IMR-90 (cell line): ENCODE measurements around the gene NRXN2. TPM values are rescaled to one million over a fixed set of nuclear protein-coding genes. Genes with fewer than 3 reads are reported as not detected.

ENCODE experiments used
- ATAC-seq: fragments of 200-7000 bp; cut with Tn5 transposase; 2 replicates; pipeline ENCODE4 v1.9.1; 2020; ENCODE audit warnings: low read depth, mild to moderate bottlenecking, moderate library complexity
- BruUV-seq: library from RNA; stranded (reverse); fragments of 400-500 nt; replicated peaks from 2 replicates; lab custom pipeline; 2021; lab: Mats Ljungman, UMichigan
- CTCF ChIA-PET: fragments of 300-600 bp; formaldehyde crosslinking; extraction: SDS; loops from one replicate; lab custom pipeline; 2021; ENCODE audit warnings: antibody characterized with exemption; lab: Yijun Ruan, JAX
- POLR2A ChIA-PET: fragments of 300-600 bp; sonication (Branson Sonifier 250); formaldehyde crosslinking; loops from one replicate; lab custom pipeline; 2022; ENCODE audit warnings: antibody characterized with exemption; ENCODE audit not compliant: unreplicated experiment; lab: Charles Lee
- DNase-seq: peaks from one replicate; pipeline ENCODE4 v3.0.0; 2013
- H2AFZ ChIP-seq: replicated peaks from 2 replicates; pipeline ENCODE3; 2013; ENCODE audit warnings: low read length, mild to moderate bottlenecking; ENCODE audit not compliant: poor library complexity
- H2AK5ac ChIP-seq: 2 replicates; pipeline ENCODE4 v1.6.1; 2013; ENCODE audit warnings: low read depth, low read length, inconsistent platforms
- H2AK9ac ChIP-seq: replicated peaks from 2 replicates; pipeline ENCODE3; 2013; ENCODE audit warnings: mild to moderate bottlenecking, low read depth, low read length, moderate library complexity; ENCODE audit not compliant: poor library complexity
- H2BK120ac ChIP-seq: 2 replicates; pipeline ENCODE4 v1.6.1; 2013; ENCODE audit warnings: low read depth, low read length, inconsistent platforms
- H2BK15ac ChIP-seq: 3 replicates; pipeline ENCODE4 v1.6.1; 2013; ENCODE audit warnings: low read depth, low read length, inconsistent platforms
- H2BK20ac ChIP-seq: 2 replicates; pipeline ENCODE4 v1.6.1; 2013; ENCODE audit warnings: low read depth, mild to moderate bottlenecking, inconsistent platforms, low read length, moderate library complexity
- H2BK5ac ChIP-seq: 2 replicates; pipeline ENCODE4 v1.6.1; 2013; ENCODE audit warnings: mild to moderate bottlenecking, low read depth, low read length, inconsistent platforms; ENCODE audit not compliant: poor library complexity, severe bottlenecking
- H3K14ac ChIP-seq: replicated peaks from 2 replicates; pipeline ENCODE4 v1.6.1; 2013; ENCODE audit warnings: low read depth, low read length, inconsistent platforms
- H3K18ac ChIP-seq: 2 replicates; pipeline ENCODE4 v1.6.1; 2013; ENCODE audit warnings: low read depth, low read length, control low read depth
- H3K23ac ChIP-seq: 2 replicates; pipeline ENCODE4 v1.6.1; 2013; ENCODE audit warnings: low read depth, low read length, inconsistent platforms
- H3K27ac ChIP-seq: 2 replicates; pipeline ENCODE4 v1.5.1; 2013; ENCODE audit warnings: mild to moderate bottlenecking, control low read depth, low read length; ENCODE audit not compliant: insufficient read depth
- H3K27me3 ChIP-seq: 2 replicates; pipeline ENCODE4 v1.6.1; 2013; ENCODE audit warnings: low read length; ENCODE audit not compliant: control insufficient read depth, insufficient read depth
- H3K36me3 ChIP-seq: 2 replicates; pipeline ENCODE4 v1.6.1; 2013; ENCODE audit warnings: low read length, mixed read lengths; ENCODE audit not compliant: control insufficient read depth, insufficient read depth
- H3K4ac ChIP-seq: 2 replicates; pipeline ENCODE4 v1.6.1; 2013; ENCODE audit warnings: low read depth, low read length, inconsistent platforms
- H3K4me1 ChIP-seq: 2 replicates; pipeline ENCODE4 v1.6.1; 2013; ENCODE audit warnings: low read length, mixed read lengths; ENCODE audit not compliant: control insufficient read depth, insufficient read depth
- H3K4me2 ChIP-seq: 2 replicates; pipeline ENCODE4 v1.6.1; 2013; ENCODE audit warnings: low read depth, mild to moderate bottlenecking, control low read depth, low read length, moderate library complexity
- H3K4me3 ChIP-seq: 2 replicates; pipeline ENCODE4 v1.5.1; 2013; ENCODE audit warnings: low read depth, mild to moderate bottlenecking, control low read depth, low read length, moderate library complexity; ENCODE audit not compliant: insufficient read depth
- H3K56ac ChIP-seq: 2 replicates; pipeline ENCODE4 v1.6.1; 2013; ENCODE audit warnings: low read length, inconsistent platforms; ENCODE audit not compliant: insufficient read depth; ENCODE audit errors: extremely low read depth
- H3K79me1 ChIP-seq, 2 experiments: 2 replicates each; pipeline ENCODE4 v1.6.1; 2013; ENCODE audit warnings: low read length in 2 of 2, inconsistent platforms in 1 of 2, low read depth in 1 of 2
- H3K9ac ChIP-seq: 2 replicates; pipeline ENCODE4 v1.6.1; 2013; ENCODE audit warnings: low read depth, low read length, control low read depth
- H3K9me1 ChIP-seq: 2 replicates; pipeline ENCODE4 v1.6.1; 2013; ENCODE audit warnings: low read length, inconsistent platforms; ENCODE audit not compliant: insufficient read depth
- H3K9me3 ChIP-seq: 2 replicates; pipeline ENCODE4 v1.6.1; 2013; ENCODE audit warnings: low read length; ENCODE audit not compliant: control insufficient read depth, insufficient read depth
- H4K20me1 ChIP-seq: 2 replicates; pipeline ENCODE4 v1.6.1; 2013; ENCODE audit warnings: low read length, inconsistent platforms; ENCODE audit not compliant: insufficient read depth
- H4K5ac ChIP-seq: 2 replicates; pipeline ENCODE4 v1.6.1; 2013; ENCODE audit warnings: mild to moderate bottlenecking, low read depth, low read length, control low read depth
- H4K8ac ChIP-seq, 2 experiments: 2 replicates each; pipeline ENCODE4 v1.6.1; 2013; ENCODE audit warnings: low read depth in 2 of 2, low read length in 2 of 2, control low read depth in 1 of 2, inconsistent platforms in 1 of 2
- H4K91ac ChIP-seq: 2 replicates; pipeline ENCODE4 v1.6.1; 2013; ENCODE audit warnings: low read depth, low read length, inconsistent platforms; ENCODE audit not compliant: insufficient read depth
- BHLHE40 ChIP-seq: fragments of 150-350 bp; IDR thresholded peaks from 2 replicates; pipeline ENCODE4 v1.6.1; 2016; ENCODE audit warnings: mild to moderate bottlenecking, low read depth, low read length
- CEBPB ChIP-seq: IDR thresholded peaks from 2 replicates; pipeline ENCODE4 v1.6.1; 2012; ENCODE audit warnings: low read depth, low read length, improper control_type of control experiment
- CHD1 ChIP-seq: IDR thresholded peaks from 2 replicates; pipeline ENCODE4 v1.6.1; 2012; ENCODE audit warnings: low read depth, low read length, improper control_type of control experiment
- ELK1 ChIP-seq: fragments of 150-350 bp; IDR thresholded peaks from 2 replicates; pipeline ENCODE4 v1.6.1; 2016; ENCODE audit warnings: low read depth, mild to moderate bottlenecking, low read length, moderate library complexity, borderline replicate concordance
- FOS ChIP-seq: fragments of 150-350 bp; IDR thresholded peaks from 2 replicates; pipeline ENCODE4 v1.6.1; 2016; ENCODE audit warnings: low read depth, low read length
- MAFK ChIP-seq: IDR thresholded peaks from 2 replicates; pipeline ENCODE4 v1.6.1; 2012; ENCODE audit warnings: low read depth, low read length, improper control_type of control experiment
- MAZ ChIP-seq: IDR thresholded peaks from 2 replicates; pipeline ENCODE4 v1.6.1; 2012; ENCODE audit warnings: low read depth, mild to moderate bottlenecking, low read length, improper control_type of control experiment, moderate library complexity, borderline replicate concordance
- MXI1 ChIP-seq: IDR thresholded peaks from 2 replicates; pipeline ENCODE4 v1.6.1; 2012; ENCODE audit warnings: low read depth, mild to moderate bottlenecking, low read length, moderate library complexity, borderline replicate concordance
- NFE2L2 ChIP-seq: fragments of 150-350 bp; IDR thresholded peaks from 2 replicates; pipeline ENCODE4 v1.6.1; 2016; ENCODE audit warnings: low read depth, mild to moderate bottlenecking, low read length
- POLR2A ChIP-seq: IDR thresholded peaks from 2 replicates; pipeline ENCODE4 v1.6.1; 2012; ENCODE audit warnings: mild to moderate bottlenecking, low read depth, low read length
- RAD21 ChIP-seq: IDR thresholded peaks from 2 replicates; pipeline ENCODE4 v1.6.1; 2012; ENCODE audit warnings: low read length, improper control_type of control experiment
- RCOR1 ChIP-seq: IDR thresholded peaks from 2 replicates; pipeline ENCODE4 v1.6.1; 2012; ENCODE audit warnings: mild to moderate bottlenecking, low read length, improper control_type of control experiment; ENCODE audit not compliant: insufficient replicate concordance
- RFX5 ChIP-seq: IDR thresholded peaks from 2 replicates; pipeline ENCODE4 v1.8.0; 2012; ENCODE audit warnings: low read depth, mild to moderate bottlenecking, low read length, moderate library complexity
- SMC3 ChIP-seq: fragments of 150-350 bp; IDR thresholded peaks from 2 replicates; pipeline ENCODE4 v1.6.1; 2016; ENCODE audit warnings: low read depth, mild to moderate bottlenecking, antibody characterized with exemption, low read length, moderate library complexity
- USF2 ChIP-seq: fragments of 150-350 bp; IDR thresholded peaks from 2 replicates; pipeline ENCODE4 v1.6.1; 2017; ENCODE audit warnings: mild to moderate bottlenecking, antibody characterized with exemption, low read length, low read depth
- WGBS, 2 experiments: methylation state at CpG; one replicate each; pipeline versions ENCODE4 v1.1.5 to v1.1.7; 2013; ENCODE audit warnings: missing lambda C conversion rate in 2 of 2; ENCODE audit not compliant: insufficient read length in 1 of 2; ENCODE audit errors: extremely low coverage in 2 of 2; 5-methylcytosine and 5-hydroxymethylcytosine counted together
- dilution Hi-C: fragments of 300-500 bp; cut with HindIII; formaldehyde crosslinking; loops from one replicate; pipeline ENCODE4 v1.14.3; 2018; ENCODE audit warnings: low sequenced_read_pairs; ENCODE audit not compliant: unreplicated experiment
- in situ Hi-C: fragments of 300-500 bp; cut with MboI; formaldehyde crosslinking; loops from 3 replicates; pipeline ENCODE4 v1.14.3; 2019; ENCODE audit warnings: low sequenced_read_pairs, inconsistent platforms, mixed read lengths
- intact Hi-C: fragments of 100-400 bp; cut with micrococcal nuclease; formaldehyde crosslinking; loops from 2 replicates; pipeline ENCODE4 v1.10.0; 2022
- polyA plus RNA-seq, 3 experiments: library from polyadenylated mRNA; depleted of rRNA; stranded (reverse); fragments of >200 nt; gene quantifications; 2 replicates each; pipeline ENCODE4 v1.2.3, GENCODE V29; 2012; ENCODE audit warnings: low replicate concordance in 1 of 3
- total RNA-seq: library from RNA; depleted of rRNA; stranded (reverse); fragments of >200 nt; gene quantifications from 2 replicates; pipeline ENCODE4 v1.2.3, GENCODE V29; 2012

The NRXN2 gene
- total and polyA plus RNA-seq, 2 of the 4 experiments (the other 2 are of a cell fraction), result 0.18 to 0.22 TPM

- H3K18ac ChIP-seq, result no peak overlapping the region
- dilution Hi-C loops, result no loop called here
- H3K56ac ChIP-seq, result no peak overlapping the region
- H3K4me1 ChIP-seq, result no peaks in the 10 kb centered on the region; the same call in 1 of the 2 replicates
- WGBS, 2 experiments, result no CpG with 5 or more reads among the region's 12 CpGs
- no peaks in the 10 kb centered on the region for H3K27me3 ChIP-seq
- H2AK5ac ChIP-seq, result no peak overlapping the region
- H3K27ac ChIP-seq, result no peak overlapping the region
- in situ Hi-C loops, result no loop called here
- no peak overlapping the region for H2BK15ac ChIP-seq
- H4K8ac ChIP-seq, result no peak overlapping the region
- H2BK5ac ChIP-seq, result no peak overlapping the region
- H2BK120ac ChIP-seq, result no peak overlapping the region
- H3K36me3 ChIP-seq, result peaks cover 85% of the 10 kb centered on the region
- peaks cover 54 to 85% of the 10 kb centered on the region in 2 experiments for H3K79me1 ChIP-seq
- H3K14ac ChIP-seq, result no peak overlapping the region
- H3K9me1 ChIP-seq, result 0 out of 2 replicates have a peak, but pooled peaks cover 4% of the 10 kb centered on the region
- no peak overlapping the region for H3K4me2 ChIP-seq
- no peak for ATAC-seq
- no peak overlapping the region for H3K23ac ChIP-seq
- H2AFZ ChIP-seq, result no peak overlapping the region
- no peaks in the 10 kb centered on the region for H3K9me3 ChIP-seq
- no peak overlapping the region for H3K4ac ChIP-seq
- DNase-seq, result no peak
- H4K5ac ChIP-seq, result no peak overlapping the region
- no peak overlapping the region for H4K91ac ChIP-seq
- H2AK9ac ChIP-seq, result no peak overlapping the region
- no peak overlapping the region for H3K9ac ChIP-seq
- no peak overlapping the region for H3K4me3 ChIP-seq
- no TSS peak for BruUV-seq
- no peak for TF ChIP-seq NFE2L2
- no peak for TF ChIP-seq FOS
- no peak for TF ChIP-seq MAZ
- no peak for TF ChIP-seq CHD1
- TF ChIP-seq USF2, result no peak
- no peak for TF ChIP-seq MAFK
- no peak for TF ChIP-seq RFX5
- no peak for TF ChIP-seq BHLHE40
- no peak for TF ChIP-seq ELK1
- no peak for TF ChIP-seq RAD21
- no peak for TF ChIP-seq POLR2A
- no peak for TF ChIP-seq MXI1
- TF ChIP-seq SMC3, result no peak
- TF ChIP-seq RCOR1, result no peak
- no peak for TF ChIP-seq CEBPB
- peaks cover 85% of the 10 kb centered on the region for H4K20me1 ChIP-seq
- CTCF ChIA-PET, result no interaction called here
- intact Hi-C loops, result no loop called here
- H2BK20ac ChIP-seq, result no peak overlapping the region
- POLR2A ChIA-PET, result no interaction called here
Observed at GRCh38 chr11:64770120-64770519, 47.1 kb upstream of the NRXN2 start.
